Activated CD4-positive, alpha-beta memory T cell treated with anti-CD3 and anti-CD28 coated beads, Interleukin-2, amount 10 ng/mL, durations not matched to agents 7 days and 5 days (primary cell): Measurements from ENCODE around the gene MYH14. TPM values are rescaled to one million over a fixed set of nuclear protein-coding genes. Genes with fewer than 3 reads are reported as not detected.
A peak's percentile ranks its signal among the peaks of the same experiment; 100 is the strongest.

Experiments
- CTCF ChIA-PET: fragments of 350-600 bp; sonication (Branson Sonifier 250); formaldehyde crosslinking; loops from one replicate; lab custom pipeline; 2021; ENCODE audit warnings: antibody characterized with exemption, inconsistent platforms; lab: Charles Lee
- POLR2A ChIA-PET: fragments of 350-600 bp; sonication (Branson Sonifier 250); formaldehyde crosslinking; loops from one replicate; lab custom pipeline; 2021; ENCODE audit warnings: antibody characterized with exemption; lab: Charles Lee
- DNase-seq: peaks from one replicate; pipeline ENCODE4 v3.0.0-alpha.2; 2020
- H3K27ac Mint-ChIP-seq: one replicate; pipeline ENCODE4 v1.8.0; 2021; ENCODE audit warnings: mild to moderate bottlenecking, mixed read lengths
- H3K27me3 Mint-ChIP-seq: one replicate; pipeline ENCODE4 v1.8.0; 2021; ENCODE audit warnings: mixed read lengths
- H3K36me3 Mint-ChIP-seq: one replicate; pipeline ENCODE4 v1.8.0; 2021; ENCODE audit warnings: low read depth, mixed read lengths
- H3K4me1 Mint-ChIP-seq: one replicate; pipeline ENCODE4 v1.8.0; 2021; ENCODE audit warnings: mixed read lengths
- H3K4me3 Mint-ChIP-seq: one replicate; pipeline ENCODE4 v1.8.0; 2021; ENCODE audit warnings: mild to moderate bottlenecking, mixed read lengths
- H3K9me3 Mint-ChIP-seq: one replicate; pipeline ENCODE4 v1.8.0; 2021; ENCODE audit warnings: mixed read lengths
- total RNA-seq, 2 experiments: library from RNA; stranded (reverse); gene quantifications; one replicate each; pipeline ENCODE4 v1.2.3, GENCODE V29; 2021

MYH14 gene
- total RNA-seq, 2 experiments from 2014 or later, result not detected

DNA sequence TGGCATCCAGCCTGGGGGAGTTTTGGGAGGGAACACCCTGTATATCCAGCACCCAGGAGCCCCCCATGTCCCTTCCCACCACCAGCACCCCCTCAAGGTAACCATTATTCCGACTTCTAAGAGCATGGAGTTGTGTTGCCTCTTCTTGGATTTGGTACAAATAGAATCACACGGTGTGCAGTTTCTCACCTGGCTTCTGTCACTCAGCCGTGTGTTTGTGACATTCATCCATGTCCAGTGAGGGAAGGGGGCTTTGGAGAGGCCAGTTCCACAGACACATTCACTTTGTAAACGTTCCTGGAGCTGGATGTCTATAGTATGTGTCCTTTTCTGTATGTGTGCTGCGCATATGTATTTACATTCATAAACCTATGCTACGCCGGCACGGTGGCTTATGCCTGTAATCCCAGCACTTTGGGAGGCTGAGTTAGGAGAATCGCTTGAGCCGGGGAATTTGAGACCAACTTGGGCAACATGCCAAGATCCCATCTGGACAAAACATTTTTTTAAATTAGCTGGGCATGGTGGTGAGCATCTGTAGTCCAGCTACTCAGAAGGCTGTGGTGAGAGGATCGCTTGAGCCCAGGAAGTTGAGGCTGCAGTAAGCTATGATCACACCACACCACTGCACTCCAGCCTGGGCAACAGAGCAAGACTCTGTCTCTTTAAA lies 36.6 kb downstream of the MYH14 start:
- Mint-ChIP-seq H3K4me1 (no peaks in the 10 kb centered on the region), H3K27ac (no peak overlapping the region), H3K9me3 (no peaks in the 10 kb centered on the region), H3K4me3 (no peak overlapping the region), H3K36me3 (no peaks in the 10 kb centered on the region), H3K27me3 (no peaks in the 10 kb centered on the region)
- DNase-seq, result no peak
- ChIA-PET POLR2A (no interaction called here), CTCF (no interaction called here)

DNA sequence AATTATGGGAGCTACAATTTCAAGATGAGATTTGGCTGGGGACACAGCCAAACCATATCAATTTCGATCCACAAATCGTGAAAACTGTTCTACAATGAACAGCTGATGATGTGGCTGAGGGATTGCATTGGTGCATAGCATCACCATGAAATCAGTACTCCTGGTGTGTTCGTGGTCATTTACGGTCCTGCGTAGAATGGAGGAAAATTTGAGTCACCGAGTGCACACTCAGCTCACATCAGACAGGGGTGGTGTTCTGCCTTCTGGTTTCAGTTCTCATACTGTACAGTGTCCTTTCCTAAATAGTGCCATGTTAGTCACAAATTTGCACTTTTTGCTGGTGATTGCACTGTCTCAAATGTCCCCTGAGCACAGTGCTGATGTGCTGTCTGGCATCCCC lies 39.2 kb downstream of the MYH14 start:
- ChIA-PET POLR2A (no interaction called here), CTCF (no interaction called here)
- no peak for DNase-seq
- H3K27me3 Mint-ChIP-seq, result no peaks in the 10 kb centered on the region
- H3K4me1 Mint-ChIP-seq, result no peaks in the 10 kb centered on the region
- no peak overlapping the region for H3K4me3 Mint-ChIP-seq
- H3K27ac Mint-ChIP-seq, result no peak overlapping the region
- no peaks in the 10 kb centered on the region for H3K36me3 Mint-ChIP-seq
- H3K9me3 Mint-ChIP-seq, result no peaks in the 10 kb centered on the region

DNA sequence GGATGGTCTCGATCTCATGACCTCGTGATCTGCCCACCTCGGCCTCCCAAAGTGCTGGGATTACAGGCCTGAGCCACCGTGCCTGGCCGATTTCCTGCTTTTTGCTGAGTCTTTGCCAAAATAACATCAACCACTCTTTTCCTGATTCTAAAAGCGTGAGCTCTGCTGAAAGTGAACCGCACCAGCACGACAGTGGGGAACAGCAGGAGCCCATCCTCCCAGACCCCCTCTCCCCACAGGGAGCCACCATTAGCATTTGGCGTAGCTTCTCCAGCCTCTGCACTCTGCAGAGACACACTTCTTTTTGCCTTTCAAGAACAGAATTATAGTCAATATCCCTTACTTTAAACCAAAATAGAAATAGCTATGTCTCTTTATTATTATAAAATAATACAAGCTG lies 41.3 kb downstream of the MYH14 start:
- ChIA-PET POLR2A (no interaction called here), CTCF (interaction anchor here (1.0 kb wide), 1 partner anchor 8 kb away, joined by 4 read pairs; no protein-coding TSS in a partner anchor)
- Mint-ChIP-seq H3K36me3 (no peaks in the 10 kb centered on the region), H3K4me3 (no peak overlapping the region), H3K9me3 (no peaks in the 10 kb centered on the region), H3K27ac (no peak overlapping the region), H3K4me1 (no peaks in the 10 kb centered on the region), H3K27me3 (no peaks in the 10 kb centered on the region)
- no peak for DNase-seq

DNA sequence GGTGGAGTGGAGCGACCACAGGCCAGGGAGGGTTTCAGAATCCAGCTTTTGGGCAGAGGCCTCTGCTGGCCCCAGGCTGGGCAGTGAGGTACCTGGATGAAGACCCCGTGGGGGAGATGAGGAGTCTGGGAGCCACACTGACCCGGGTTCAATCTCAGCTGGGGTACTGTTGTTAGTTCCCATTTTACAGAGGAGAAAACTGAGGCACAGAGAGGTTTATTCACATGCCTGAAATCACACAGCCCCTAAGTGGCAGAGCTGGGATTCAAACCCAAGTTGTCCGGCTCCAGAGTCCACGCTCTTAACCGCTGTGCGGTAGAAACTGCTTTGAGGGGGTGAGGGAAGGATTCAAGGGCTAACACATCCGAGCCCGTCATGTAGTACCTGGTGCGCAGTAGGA lies 45.0 kb downstream of the MYH14 start:
- CTCF ChIA-PET, result no interaction called here
- no peak overlapping the region for H3K4me3 Mint-ChIP-seq
- POLR2A ChIA-PET, result no interaction called here

DNA sequence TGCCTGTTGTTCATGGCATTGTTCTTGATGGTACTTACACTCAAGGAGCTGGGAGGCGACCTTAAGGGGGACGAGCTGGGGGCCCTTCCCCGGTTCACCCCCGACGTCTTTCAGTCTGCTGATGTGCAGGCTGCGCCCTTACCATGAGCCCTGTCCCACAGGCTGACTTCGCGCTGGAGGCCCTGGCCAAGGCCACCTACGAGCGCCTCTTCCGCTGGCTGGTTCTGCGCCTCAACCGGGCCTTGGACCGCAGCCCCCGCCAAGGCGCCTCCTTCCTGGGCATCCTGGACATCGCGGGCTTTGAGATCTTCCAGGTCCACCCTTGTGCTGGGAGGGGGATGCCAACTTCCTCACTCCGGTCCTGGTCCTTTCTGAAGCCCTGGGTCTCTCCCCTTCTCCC lies 45.4 kb downstream of the MYH14 start:
- DNase-seq, result no peak
- H3K4me1 Mint-ChIP-seq, result no peaks in the 10 kb centered on the region
- H3K27ac Mint-ChIP-seq, result no peak overlapping the region
- ChIA-PET POLR2A (no interaction called here), CTCF (no interaction called here)
- no peak overlapping the region for H3K4me3 Mint-ChIP-seq
- no peaks in the 10 kb centered on the region for H3K36me3 Mint-ChIP-seq
- H3K9me3 Mint-ChIP-seq, result peaks cover 10% of the 10 kb centered on the region
- H3K27me3 Mint-ChIP-seq, result no peaks in the 10 kb centered on the region

More for the DNA sequence above, 45.0 kb downstream of the MYH14 start:
- Mint-ChIP-seq H3K4me1 (no peaks in the 10 kb centered on the region), H3K9me3 (peaks cover 9% of the 10 kb centered on the region), H3K36me3 (no peaks in the 10 kb centered on the region), H3K27ac (no peak overlapping the region), H3K27me3 (no peaks in the 10 kb centered on the region)
- no peak for DNase-seq

DNA sequence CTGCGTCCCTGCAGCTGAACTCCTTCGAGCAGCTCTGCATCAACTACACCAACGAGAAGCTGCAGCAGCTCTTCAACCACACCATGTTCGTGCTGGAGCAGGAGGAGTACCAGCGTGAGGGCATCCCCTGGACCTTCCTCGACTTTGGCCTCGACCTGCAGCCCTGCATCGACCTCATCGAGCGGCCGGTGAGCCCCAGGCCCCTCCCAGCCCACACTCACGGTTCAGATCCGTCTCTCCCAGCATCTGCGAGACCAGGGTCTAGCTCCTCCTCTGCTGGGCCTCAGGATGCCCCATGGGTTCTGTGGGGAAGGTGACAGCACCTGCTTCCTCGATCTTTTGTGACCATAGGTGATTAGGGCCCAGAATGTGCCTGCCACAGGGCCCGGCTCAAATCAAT lies 46.2 kb downstream of the MYH14 start:
- H3K9me3 Mint-ChIP-seq, result peaks cover 10% of the 10 kb centered on the region
- no peak for DNase-seq
- no peak overlapping the region for H3K4me3 Mint-ChIP-seq
- H3K27me3 Mint-ChIP-seq, result no peaks in the 10 kb centered on the region
- no peaks in the 10 kb centered on the region for H3K36me3 Mint-ChIP-seq
- POLR2A ChIA-PET, result no interaction called here
- H3K4me1 Mint-ChIP-seq, result no peaks in the 10 kb centered on the region
- no peak overlapping the region for H3K27ac Mint-ChIP-seq
- CTCF ChIA-PET, result no interaction called here

DNA sequence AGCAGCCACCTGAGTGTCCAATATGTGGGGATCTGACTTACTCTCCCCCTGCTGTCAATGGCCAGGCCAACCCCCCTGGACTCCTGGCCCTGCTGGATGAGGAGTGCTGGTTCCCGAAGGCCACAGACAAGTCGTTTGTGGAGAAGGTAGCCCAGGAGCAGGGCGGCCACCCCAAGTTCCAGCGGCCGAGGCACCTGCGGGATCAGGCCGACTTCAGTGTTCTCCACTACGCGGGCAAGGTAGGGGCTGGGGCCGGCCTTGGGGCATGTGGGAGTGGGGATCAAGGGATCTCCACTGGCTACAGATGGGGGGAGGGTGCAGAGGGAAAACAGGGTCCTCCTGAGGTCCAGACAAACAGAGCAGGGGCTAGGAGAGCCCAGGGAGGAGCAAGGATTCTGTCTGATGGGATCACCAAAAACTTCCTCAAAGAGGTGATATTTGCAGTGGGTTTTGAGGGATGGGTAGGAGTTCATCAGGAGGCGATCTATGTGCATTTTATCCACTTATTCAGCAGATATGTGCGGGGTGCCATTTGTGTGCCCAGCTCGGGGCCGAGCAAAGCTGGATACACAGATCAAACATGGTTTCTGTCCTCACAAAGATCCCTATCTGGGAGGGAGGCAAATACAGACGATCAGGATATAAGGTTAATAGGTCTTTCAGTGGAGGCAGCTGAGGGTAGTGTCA lies 47.2 kb downstream of the MYH14 start:
- CTCF ChIA-PET, result no interaction called here
- no peak overlapping the region for H3K27ac Mint-ChIP-seq

DNA sequence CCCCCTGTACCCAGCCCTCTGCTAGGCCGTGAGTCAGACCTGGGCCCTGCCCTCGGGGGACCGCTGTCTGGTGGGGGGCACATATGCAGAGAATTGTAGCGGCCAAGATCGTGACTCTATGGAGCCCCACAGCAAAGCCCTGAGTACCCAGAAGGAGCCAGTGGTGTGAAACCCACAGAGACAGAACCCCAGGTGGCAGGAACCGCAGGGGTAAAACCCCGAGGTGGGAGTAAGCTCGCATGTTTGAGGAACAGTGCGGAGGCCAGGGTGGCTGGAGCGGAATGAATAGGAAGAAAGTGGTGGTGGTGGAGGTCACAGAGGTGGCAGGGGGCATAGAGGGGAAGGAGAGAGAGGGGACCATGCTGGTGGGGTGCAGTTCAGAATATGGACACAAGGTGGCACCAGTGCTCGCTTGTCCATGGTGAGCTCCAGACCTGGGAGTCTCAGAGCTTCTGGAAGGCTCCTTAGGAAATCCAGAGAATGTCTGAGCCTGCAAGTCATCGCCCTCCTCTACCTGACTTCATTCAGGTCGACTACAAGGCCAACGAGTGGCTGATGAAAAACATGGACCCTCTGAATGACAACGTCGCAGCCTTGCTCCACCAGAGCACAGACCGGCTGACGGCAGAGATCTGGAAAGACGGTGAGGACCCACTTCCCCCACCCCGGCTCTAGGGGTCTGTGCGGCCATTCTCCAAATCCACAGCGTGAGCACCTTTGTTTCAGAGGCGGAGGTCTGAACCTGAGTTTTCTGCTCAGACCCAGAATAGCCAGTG lies 48.9 kb downstream of the MYH14 start:
- H3K27ac Mint-ChIP-seq, result no peak overlapping the region
- H3K4me1 Mint-ChIP-seq, result no peaks in the 10 kb centered on the region
- no peak overlapping the region for H3K4me3 Mint-ChIP-seq
- ChIA-PET POLR2A (no interaction called here), CTCF (interaction anchor here (0.6 to 1.0 kb wide), 2 partner anchors 8 to 12 kb away, joined by 4 read pairs; no protein-coding TSS in a partner anchor)
- H3K27me3 Mint-ChIP-seq, result no peaks in the 10 kb centered on the region
- H3K9me3 Mint-ChIP-seq, result peaks cover 19% of the 10 kb centered on the region
- peak; percentile 35 for DNase-seq
- no peaks in the 10 kb centered on the region for H3K36me3 Mint-ChIP-seq

More for the DNA sequence above, 47.2 kb downstream of the MYH14 start:
- Mint-ChIP-seq H3K36me3 (no peaks in the 10 kb centered on the region), H3K4me3 (no peak overlapping the region), H3K4me1 (no peaks in the 10 kb centered on the region), H3K27me3 (no peaks in the 10 kb centered on the region), H3K9me3 (peaks cover 13% of the 10 kb centered on the region)
- POLR2A ChIA-PET, result no interaction called here
- no peak for DNase-seq

DNA sequence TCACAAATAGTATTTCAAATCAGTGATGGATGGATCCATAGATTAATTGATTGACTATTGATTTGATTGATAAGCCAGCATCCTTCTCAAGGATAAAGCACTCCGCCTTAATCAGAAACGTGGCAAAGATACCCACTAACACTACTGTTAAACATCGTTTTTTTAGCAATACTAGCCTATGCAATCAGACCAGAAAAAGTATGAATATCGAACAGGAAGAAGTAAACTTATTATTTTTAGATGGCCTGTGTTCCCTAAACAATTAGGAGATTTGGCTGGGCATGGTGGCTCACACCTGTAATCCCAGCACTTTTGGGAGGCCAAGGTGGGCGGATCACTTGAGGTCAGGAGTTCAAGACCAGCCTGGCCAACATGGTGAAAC lies 49.5 kb downstream of the MYH14 start:
- CTCF ChIA-PET, result interaction anchor here (0.6 to 1.0 kb wide), 2 partner anchors 9 to 11 kb away, joined by 4 read pairs; no protein-coding TSS in a partner anchor

DNA sequence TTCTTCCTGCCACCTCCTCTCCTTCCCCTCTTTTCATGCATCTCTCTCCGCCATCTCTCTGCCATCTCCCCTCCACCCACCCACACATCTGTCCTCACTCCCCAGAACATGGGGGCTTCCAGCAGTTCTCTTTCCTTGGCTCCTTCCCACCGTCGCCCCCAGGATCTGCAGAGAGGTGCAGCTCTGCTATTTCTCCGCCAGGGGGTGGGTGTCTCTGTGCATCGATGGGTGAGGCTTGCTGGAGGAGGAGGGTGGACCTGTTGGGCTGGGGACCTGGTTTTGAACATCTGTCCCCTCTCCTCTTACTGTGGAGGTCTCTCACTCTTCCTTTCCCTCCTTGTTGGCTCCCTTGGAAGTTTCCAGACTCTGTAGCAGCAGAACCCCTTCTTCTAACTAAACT lies 51.7 kb downstream of the MYH14 start:
- H3K4me1 Mint-ChIP-seq, result no peaks in the 10 kb centered on the region
- H3K36me3 Mint-ChIP-seq, result no peaks in the 10 kb centered on the region
- ChIA-PET CTCF (interaction anchor here (1.3 kb wide), 1 partner anchor 74 kb away, joined by 3 read pairs; the partner anchor contains the start of gene KCNC3), POLR2A (interaction anchor here (0.7 kb wide), 1 partner anchor 228 kb away, joined by 3 read pairs; no protein-coding TSS in a partner anchor)
- DNase-seq, result no peak
- H3K27me3 Mint-ChIP-seq, result no peaks in the 10 kb centered on the region
- no peak overlapping the region for H3K27ac Mint-ChIP-seq
- peaks cover 22% of the 10 kb centered on the region for H3K9me3 Mint-ChIP-seq
- no peak overlapping the region for H3K4me3 Mint-ChIP-seq

More for the DNA sequence above, 49.5 kb downstream of the MYH14 start:
- H3K4me3 Mint-ChIP-seq, result no peak overlapping the region
- H3K9me3 Mint-ChIP-seq, result peaks cover 22% of the 10 kb centered on the region
- no peaks in the 10 kb centered on the region for H3K27me3 Mint-ChIP-seq
- no peaks in the 10 kb centered on the region for H3K4me1 Mint-ChIP-seq
- DNase-seq, result no peak
- no peaks in the 10 kb centered on the region for H3K36me3 Mint-ChIP-seq
- no peak overlapping the region for H3K27ac Mint-ChIP-seq
- POLR2A ChIA-PET, result no interaction called here

DNA sequence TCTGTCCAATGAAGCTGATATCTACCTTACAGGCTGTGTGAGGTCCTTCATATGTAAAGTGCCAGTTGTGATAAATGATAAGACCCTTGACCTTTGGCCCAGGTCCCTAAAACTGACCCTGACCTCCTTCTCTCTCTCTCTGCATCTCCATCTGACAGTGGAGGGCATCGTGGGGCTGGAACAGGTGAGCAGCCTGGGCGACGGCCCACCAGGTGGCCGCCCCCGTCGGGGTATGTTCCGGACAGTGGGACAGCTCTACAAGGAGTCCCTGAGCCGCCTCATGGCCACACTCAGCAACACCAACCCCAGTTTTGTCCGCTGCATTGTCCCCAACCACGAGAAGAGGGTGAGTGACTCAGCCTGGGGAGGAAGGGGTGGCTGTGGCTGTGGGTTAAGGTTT lies 53.7 kb downstream of the MYH14 start:
- POLR2A ChIA-PET, result no interaction called here
- no peaks in the 10 kb centered on the region for H3K27me3 Mint-ChIP-seq
- H3K27ac Mint-ChIP-seq, result no peak overlapping the region
- no peaks in the 10 kb centered on the region for H3K4me1 Mint-ChIP-seq
- peaks cover 22% of the 10 kb centered on the region for H3K9me3 Mint-ChIP-seq
- H3K4me3 Mint-ChIP-seq, result no peak overlapping the region
- CTCF ChIA-PET, result no interaction called here
- DNase-seq, result no peak
- H3K36me3 Mint-ChIP-seq, result no peaks in the 10 kb centered on the region

DNA sequence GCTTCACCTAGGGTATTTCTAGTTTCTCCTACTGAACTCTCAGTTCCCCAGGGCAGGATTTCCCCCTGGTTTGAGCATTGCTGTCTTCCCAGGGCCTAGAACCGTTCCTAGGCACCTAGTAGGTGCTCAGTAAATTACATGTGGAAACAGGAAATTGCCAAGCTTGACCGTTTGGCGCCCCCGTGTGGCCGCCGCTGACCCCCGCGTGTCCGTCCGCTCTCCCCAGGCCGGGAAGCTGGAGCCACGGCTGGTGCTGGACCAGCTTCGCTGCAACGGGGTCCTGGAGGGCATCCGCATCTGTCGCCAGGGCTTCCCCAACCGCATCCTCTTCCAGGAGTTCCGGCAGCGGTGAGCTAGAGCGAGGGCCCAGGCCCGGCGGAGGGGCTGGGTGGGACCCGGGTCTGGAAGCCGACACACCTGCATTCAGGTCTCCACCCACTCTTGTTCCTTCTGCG lies 55.5 kb downstream of the MYH14 start:
- Mint-ChIP-seq H3K27me3 (no peaks in the 10 kb centered on the region), H3K4me1 (no peaks in the 10 kb centered on the region), H3K9me3 (peaks cover 12% of the 10 kb centered on the region), H3K4me3 (no peak overlapping the region), H3K36me3 (no peaks in the 10 kb centered on the region), H3K27ac (no peak overlapping the region)
- CTCF ChIA-PET, result interaction anchor here (0.7 to 0.8 kb wide), 2 partner anchors 14 to 42 kb away, joined by 3 to 4 read pairs; no protein-coding TSS in a partner anchor
- POLR2A ChIA-PET, result no interaction called here
- DNase-seq, result no peak

DNA sequence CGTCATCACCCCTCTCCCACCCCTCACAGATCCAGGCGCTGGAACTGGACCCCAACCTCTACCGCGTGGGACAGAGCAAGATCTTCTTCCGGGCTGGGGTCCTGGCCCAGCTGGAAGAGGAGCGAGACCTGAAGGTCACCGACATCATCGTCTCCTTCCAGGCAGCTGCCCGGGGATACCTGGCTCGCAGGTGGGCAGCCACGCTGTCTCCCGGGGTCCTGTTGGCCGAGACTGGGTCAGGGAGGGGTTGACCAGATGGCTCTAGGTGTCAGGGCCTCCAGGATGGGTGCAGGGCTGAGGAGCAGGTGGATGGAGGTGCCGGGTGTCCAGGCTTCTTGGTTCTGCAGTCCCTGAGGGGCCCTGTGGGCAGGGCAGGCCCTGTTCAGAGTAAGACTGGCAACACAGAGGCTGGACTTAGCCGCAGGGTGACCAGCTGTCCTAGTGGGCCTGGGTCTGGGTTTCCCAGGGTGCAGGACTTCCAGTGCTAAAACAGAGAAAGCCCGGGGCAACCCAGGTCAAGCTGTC lies 58.1 kb downstream of the MYH14 start:
- H3K4me1 Mint-ChIP-seq, result no peaks in the 10 kb centered on the region
- no peak for DNase-seq
- no peaks in the 10 kb centered on the region for H3K36me3 Mint-ChIP-seq
- H3K9me3 Mint-ChIP-seq, result peaks cover 9% of the 10 kb centered on the region
- CTCF ChIA-PET, result no interaction called here
- no peaks in the 10 kb centered on the region for H3K27me3 Mint-ChIP-seq
- no peak overlapping the region for H3K4me3 Mint-ChIP-seq
- POLR2A ChIA-PET, result no interaction called here
- no peak overlapping the region for H3K27ac Mint-ChIP-seq
